Measurements from ENCODE around the gene TNFRSF8. TPM values are rescaled to one million over a fixed set of nuclear protein-coding genes. Genes with fewer than 3 reads are reported as not detected.

Gene TNFRSF8
- total RNA-seq, 4 donors from 2014 or later, result 0.26 to 2.4 (median 0.85) TPM

GRCh38 chr1:12046749-12047119 lies 16.4 kb upstream of the TNFRSF8 start:
- no peaks in the 10 kb centered on the region for H3K27me3 ChIP-seq
- intact Hi-C loops (cut with DNase I; ENCODE audit: low total_unique reads), result no loop called here
- no peak for TF ChIP-seq CTCF (IDR thresholded peaks at IDR 0.05)
- TF ChIP-seq POLR2A (IDR thresholded peaks at IDR 0.05), result no peak
- no peaks in the 10 kb centered on the region for H3K9me3 ChIP-seq
- peaks cover 0 to 2% of the 10 kb centered on the region in 2 donors for H3K4me1 ChIP-seq
- no peak overlapping the region for H3K27ac ChIP-seq
- no peak for DNase-seq
- no peak overlapping the region for H3K4me3 ChIP-seq
- H3K36me3 ChIP-seq, result no peaks in the 10 kb centered on the region

GRCh38 chr1:12047120-12047876 lies 15.8 kb upstream of the TNFRSF8 start:
- Histone ChIP-seq H3K36me3 (no peaks in the 10 kb centered on the region), H3K4me1 (peaks cover under 1 to 8% of the 10 kb centered on the region in 2 donors), H3K27ac (no peak overlapping the region), H3K9me3 (no peaks in the 10 kb centered on the region), H3K27me3 (no peaks in the 10 kb centered on the region), H3K4me3 (no peak overlapping the region)
- TF ChIP-seq POLR2A (IDR thresholded peaks at IDR 0.05) (no peak), CTCF (IDR thresholded peaks at IDR 0.05) (no peak)
- intact Hi-C loops (cut with DNase I; ENCODE audit: low total_unique reads), result no loop called here
- DNase-seq, result no peak

DNA sequence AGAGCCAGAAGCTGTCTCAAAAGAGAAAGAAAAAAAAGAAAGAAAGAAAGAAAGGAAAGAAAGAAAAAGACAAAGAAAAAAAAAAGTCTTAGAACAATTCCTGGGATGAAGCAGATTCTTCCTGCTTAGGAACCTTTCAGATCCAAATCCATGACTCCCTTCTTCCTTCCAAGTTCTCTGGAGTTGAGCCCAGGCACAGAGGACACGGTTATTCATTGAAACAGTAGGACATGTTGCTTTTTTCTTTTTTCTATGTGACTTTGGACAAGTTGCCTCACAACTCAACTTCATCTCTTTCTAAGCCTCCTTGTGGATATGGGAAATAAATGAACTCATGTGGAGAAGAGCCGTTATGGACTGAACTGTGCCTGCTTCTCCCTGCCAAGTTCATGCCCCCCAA lies 14.7 kb upstream of the TNFRSF8 start:
- Histone ChIP-seq H3K27me3 (no peaks in the 10 kb centered on the region), H3K36me3 (no peaks in the 10 kb centered on the region), H3K27ac (no peak overlapping the region), H3K4me1 (peaks cover 5 to 18% of the 10 kb centered on the region in 2 donors), H3K9me3 (no peaks in the 10 kb centered on the region), H3K4me3 (no peak overlapping the region)
- intact Hi-C loops (cut with DNase I; ENCODE audit: low total_unique reads), result no loop called here
- TF ChIP-seq POLR2A (IDR thresholded peaks at IDR 0.05), result no peak
- TF ChIP-seq CTCF (IDR thresholded peaks at IDR 0.05), result no peak
- no peak for DNase-seq

- intact Hi-C loops (cut with DNase I; ENCODE audit: low total_unique reads), result no loop called here
- Histone ChIP-seq H3K4me3 (no peak overlapping the region), H3K9me3 (no peaks in the 10 kb centered on the region), H3K4me1 (peaks cover 5 to 19% of the 10 kb centered on the region in 2 donors), H3K36me3 (no peaks in the 10 kb centered on the region), H3K27ac (no peak overlapping the region), H3K27me3 (no peaks in the 10 kb centered on the region)
- TF ChIP-seq CTCF (IDR thresholded peaks at IDR 0.05), result no peak
- TF ChIP-seq POLR2A (IDR thresholded peaks at IDR 0.05), result no peak
- DNase-seq, result no peak
Measured at GRCh38 chr1:12049616-12050015, 13.5 kb upstream of the TNFRSF8 start.

DNA sequence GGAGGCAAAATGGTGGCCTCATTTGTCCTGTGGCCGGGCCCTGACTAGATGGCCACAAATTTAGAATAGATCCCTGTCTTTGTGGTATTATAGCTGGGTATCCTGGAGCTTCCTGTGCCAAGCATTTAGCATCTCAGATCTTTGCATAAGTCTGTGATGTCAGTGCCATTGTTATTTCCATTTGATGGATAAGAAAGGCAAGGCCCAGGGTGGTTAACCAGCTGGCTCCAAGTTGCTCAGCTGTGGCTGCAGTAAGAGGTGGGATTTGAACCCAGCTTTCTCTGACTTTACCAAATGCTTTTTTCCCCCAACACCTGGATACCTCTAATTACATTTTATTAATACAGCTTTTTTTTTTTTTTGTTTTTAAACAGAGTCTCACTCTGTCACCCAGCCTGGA lies 11.7 kb upstream of the TNFRSF8 start:
- peaks cover 5 to 19% of the 10 kb centered on the region in 2 donors for H3K4me1 ChIP-seq
- DNase-seq, result no peak
- H3K27me3 ChIP-seq, result no peaks in the 10 kb centered on the region
- no peaks in the 10 kb centered on the region for H3K36me3 ChIP-seq
- intact Hi-C loops (cut with DNase I; ENCODE audit: low total_unique reads), result no loop called here
- TF ChIP-seq CTCF (IDR thresholded peaks at IDR 0.05), result no peak
- TF ChIP-seq POLR2A (IDR thresholded peaks at IDR 0.05), result no peak
- no peaks in the 10 kb centered on the region for H3K9me3 ChIP-seq
- H3K27ac ChIP-seq, result peak overlapping the region; percentile 79 to 84
- no peak overlapping the region for H3K4me3 ChIP-seq
